HEK293 (cell line): ENCODE data around the gene KCNMA1.
"Not testable (repeated sequence)": the region's sequence is repeated elsewhere in the genome, so short reads cannot be mapped to it uniquely, and the experiment has no call there.

Experiments
- CTCF ChIA-PET: fragments of 350-600 bp; formaldehyde crosslinking; extraction: SDS; loops from one replicate; lab custom pipeline; 2021; ENCODE audit warnings: antibody characterized with exemption; lab: Yijun Ruan, JAX
- POLR2A ChIA-PET: fragments of 300-600 bp; formaldehyde crosslinking; extraction: SDS; loops from one replicate; lab custom pipeline; 2020; ENCODE audit warnings: antibody characterized with exemption, inconsistent platforms; lab: Yijun Ruan, JAX
- H3K27ac ChIP-seq: fragments of 200-500 bp; sonication (Bioruptor generic); 2 replicates; pipeline ENCODE4 v1.5.1; 2014; ENCODE audit warnings: low read depth, low read length, control low read depth, inconsistent platforms; ENCODE audit errors: extremely low read depth
- H3K36me3 ChIP-seq, 2 experiments: fragments of 200-500 bp in 1 of 2; sonication (Bioruptor generic) in 1 of 2; 1 replicate in 1 of 2; 2 replicates in 1 of 2; pipeline ENCODE4 v1.5.1; 2014 to 2017; ENCODE audit warnings: inconsistent platforms in 2 of 2, low read length in 2 of 2; ENCODE audit not compliant: control insufficient read depth in 2 of 2, insufficient read depth in 1 of 2
- H3K4me1 ChIP-seq: fragments of 200-500 bp; sonication (Bioruptor generic); 2 replicates; pipeline ENCODE4 v1.5.1; 2014; ENCODE audit warnings: mild to moderate bottlenecking, low read length, inconsistent platforms; ENCODE audit not compliant: control insufficient read depth, insufficient read depth
- H3K4me3 ChIP-seq: 2 replicates; pipeline ENCODE4 v1.5.1; 2011; ENCODE audit warnings: low read depth, mild to moderate bottlenecking, control low read depth, low read length, moderate library complexity
- H3K9me3 ChIP-seq: fragments of 200-500 bp; sonication (Bioruptor generic); 2 replicates; pipeline ENCODE4 v1.5.1; 2014; ENCODE audit warnings: low read depth, low read length, inconsistent platforms; ENCODE audit not compliant: control insufficient read depth, insufficient read depth
- HOXD13 ChIP-seq: sonication (generic); formaldehyde crosslinking; IDR thresholded peaks from 2 replicates; pipeline ENCODE4 v1.8.0; 2022; ENCODE audit warnings: missing genetic modification reagents, borderline replicate concordance
- KLF1 ChIP-seq: fragments of 450-650 bp; formaldehyde crosslinking; IDR thresholded peaks from 2 replicates; pipeline ENCODE4 v1.5.1; 2016; ENCODE audit warnings: missing biosample characterization, missing genetic modification characterization
- KLF7 ChIP-seq: fragments of 450-650 bp; formaldehyde crosslinking; IDR thresholded peaks from 2 replicates; pipeline ENCODE4 v1.5.1; 2016; ENCODE audit warnings: missing biosample characterization, missing genetic modification characterization, borderline replicate concordance
- SP3 ChIP-seq: fragments of 450-650 bp; formaldehyde crosslinking; IDR thresholded peaks from 2 replicates; pipeline ENCODE4 v1.5.1; 2016; ENCODE audit warnings: missing biosample characterization, missing genetic modification characterization
- ZBTB26 ChIP-seq: fragments of 450-650 bp; formaldehyde crosslinking; optimal IDR thresholded peaks from 2 replicates; pipeline ENCODE3; 2016; ENCODE audit warnings: missing biosample characterization, mild to moderate bottlenecking, missing genetic modification characterization
- ZBTB8A ChIP-seq: fragments of 450-650 bp; formaldehyde crosslinking; IDR thresholded peaks from 2 replicates; pipeline ENCODE4 v1.5.1; 2016; ENCODE audit warnings: missing biosample characterization, missing genetic modification characterization
- ZIC2 ChIP-seq: fragments of 450-650 bp; formaldehyde crosslinking; IDR thresholded peaks from 2 replicates; pipeline ENCODE4 v1.5.1; 2016; ENCODE audit warnings: missing biosample characterization, missing genetic modification characterization
- ZNF121 ChIP-seq: fragments of 450-650 bp; formaldehyde crosslinking; IDR thresholded peaks from 2 replicates; pipeline ENCODE4 v1.5.1; 2016; ENCODE audit warnings: missing biosample characterization, missing genetic modification characterization
- ZNF155 ChIP-seq: fragments of 450-650 bp; formaldehyde crosslinking; IDR thresholded peaks from 2 replicates; pipeline ENCODE4 v1.5.1; 2016; ENCODE audit warnings: missing biosample characterization, missing genetic modification characterization
- ZNF223 ChIP-seq: fragments of 450-650 bp; formaldehyde crosslinking; IDR thresholded peaks from 2 replicates; pipeline ENCODE4 v1.5.1; 2016; ENCODE audit warnings: missing biosample characterization, missing genetic modification characterization
- ZNF24 ChIP-seq: fragments of 450-650 bp; formaldehyde crosslinking; IDR thresholded peaks from 2 replicates; pipeline ENCODE4 v1.5.1; 2016; ENCODE audit warnings: missing biosample characterization, missing genetic modification characterization
- ZNF292 ChIP-seq: fragments of 450-650 bp; formaldehyde crosslinking; IDR thresholded peaks from 2 replicates; pipeline ENCODE4 v1.5.1; 2016; ENCODE audit warnings: low read depth, missing biosample characterization, missing genetic modification characterization, borderline replicate concordance
- ZNF350 ChIP-seq: fragments of 450-650 bp; formaldehyde crosslinking; IDR thresholded peaks from 2 replicates; pipeline ENCODE4 v1.5.0; 2017; ENCODE audit warnings: missing biosample characterization, mild to moderate bottlenecking, missing genetic modification characterization
- ZNF391 ChIP-seq: fragments of 450-650 bp; formaldehyde crosslinking; IDR thresholded peaks from 2 replicates; pipeline ENCODE4 v1.5.1; 2016; ENCODE audit warnings: low read depth, missing biosample characterization, missing genetic modification characterization, borderline replicate concordance
- ZNF426 ChIP-seq: fragments of 450-650 bp; formaldehyde crosslinking; IDR thresholded peaks from 2 replicates; pipeline ENCODE4 v1.5.1; 2017; ENCODE audit warnings: missing biosample characterization, missing genetic modification characterization, mild to moderate bottlenecking, inconsistent platforms, moderate library complexity
- ZNF548 ChIP-seq: fragments of 450-650 bp; formaldehyde crosslinking; IDR thresholded peaks from 2 replicates; pipeline ENCODE4 v1.5.1; 2016; ENCODE audit warnings: missing biosample characterization, missing genetic modification characterization
- ZNF549 ChIP-seq: fragments of 450-650 bp; IDR thresholded peaks from 2 replicates; pipeline ENCODE4 v1.5.1; 2018; ENCODE audit warnings: missing biosample characterization, missing genetic modification characterization, mild to moderate bottlenecking, inconsistent platforms, moderate library complexity
- ZNF600 ChIP-seq: fragments of 450-650 bp; formaldehyde crosslinking; IDR thresholded peaks from 2 replicates; pipeline ENCODE4 v1.5.1; 2016; ENCODE audit warnings: missing biosample characterization, missing genetic modification characterization
- ZNF610 ChIP-seq: fragments of 450-650 bp; formaldehyde crosslinking; IDR thresholded peaks from 2 replicates; pipeline ENCODE4 v1.5.1; 2016; ENCODE audit warnings: missing biosample characterization, missing genetic modification characterization, borderline replicate concordance
- ZNF645 ChIP-seq: fragments of 450-650 bp; formaldehyde crosslinking; IDR thresholded peaks from 2 replicates; pipeline ENCODE4; 2016; ENCODE audit warnings: missing biosample characterization, missing genetic modification characterization

The KCNMA1 gene

GRCh38 chr10:77412573-77413133, 225.0 kb downstream of the KCNMA1 start:
- H3K4me3 ChIP-seq, H3K9me3 ChIP-seq, H3K27ac ChIP-seq, H3K4me1 ChIP-seq, H3K36me3 ChIP-seq, POLR2A ChIA-PET: not testable (repeated sequence)
- CTCF ChIA-PET, result interaction anchor here (0.6 to 1.6 kb wide), 3 partner anchors 9 to 320 kb away, joined by 3 to 5 read pairs (median 3); no protein-coding TSS in a partner anchor
- TF ChIP-seq ZNF121 (peak; percentile 56; the same call in 1 of the 2 replicates), ZNF548 (tag by site-specific recombination) (0 out of 2 replicates have a peak, but pooled peaks have one; percentile 34)

GRCh38 chr10:77411805-77412204, 225.8 kb downstream of the KCNMA1 start:
- H3K4me3 ChIP-seq, result no peak overlapping the region
- no peaks in the 10 kb centered on the region for H3K36me3 ChIP-seq
- no peak overlapping the region for H3K27ac ChIP-seq
- H3K4me1 ChIP-seq, result no peaks in the 10 kb centered on the region
- H3K9me3 ChIP-seq, result no peaks in the 10 kb centered on the region
- POLR2A ChIA-PET, result no interaction called here
- CTCF ChIA-PET, result interaction anchor here (0.5 kb wide), 1 partner anchor 230 kb away, joined by 3 read pairs; no protein-coding TSS in a partner anchor
- TF ChIP-seq ZNF155 (tag by site-specific recombination), result no peak
- TF ChIP-seq ZNF223 (tag by site-specific recombination), result no peak
- no peak for TF ChIP-seq ZNF610 (tag by site-specific recombination)
- TF ChIP-seq ZNF549 (tag by site-specific recombination), result no peak

GRCh38 chr10:77410523-77410922, 227.1 kb downstream of the KCNMA1 start:
- CTCF ChIA-PET, result interaction anchor here (0.5 to 0.7 kb wide), 2 partner anchors 226 to 1868 kb away, joined by 3 to 4 read pairs; no protein-coding TSS in a partner anchor

GRCh38 chr10:77409697-77410471, 227.7 kb downstream of the KCNMA1 start:
- CTCF ChIA-PET, result interaction anchor here (0.5 to 0.9 kb wide), 2 partner anchors 18 to 1869 kb away, joined by 3 to 4 read pairs; no protein-coding TSS in a partner anchor
- peak; percentile 27; the same call in 1 of the 2 replicates for TF ChIP-seq KLF1 (tag by site-specific recombination)
- TF ChIP-seq ZBTB8A, result no peak
- TF ChIP-seq ZIC2 (tag by site-specific recombination), result peak; percentile 93
- TF ChIP-seq ZNF391 (tag by site-specific recombination), result no peak
- TF ChIP-seq ZNF24 (tag by site-specific recombination), result no peak
- TF ChIP-seq, all 188 proteins: peak for 2
- H3K4me3 ChIP-seq, result no peak overlapping the region
- no peak overlapping the region for H3K27ac ChIP-seq
- POLR2A ChIA-PET, result no interaction called here
- H3K9me3 ChIP-seq, result no peaks in the 10 kb centered on the region
- no peaks in the 10 kb centered on the region for H3K36me3 ChIP-seq
- H3K4me1 ChIP-seq, result peaks cover 4% of the 10 kb centered on the region

More at GRCh38 chr10:77410523-77410922, 227.1 kb downstream of the KCNMA1 start:
- Histone ChIP-seq H3K36me3 (no peaks in the 10 kb centered on the region), H3K27ac (no peak overlapping the region), H3K4me3 (no peak overlapping the region)
- no peak for TF ChIP-seq ZNF426
- 0 out of 2 replicates have a peak, but pooled peaks have one; percentile 4 for TF ChIP-seq ZBTB8A
- TF ChIP-seq ZNF600, result peak; percentile 41; the same call in 1 of the 2 replicates
- TF ChIP-seq, all 188 proteins: peak for 2
- POLR2A ChIA-PET, result no interaction called here
- H3K9me3 ChIP-seq, result no peaks in the 10 kb centered on the region
- peaks cover 4% of the 10 kb centered on the region for H3K4me1 ChIP-seq

GRCh38 chr10:77408259-77408658, 229.3 kb downstream of the KCNMA1 start:
- H3K27ac ChIP-seq, result no peak overlapping the region
- CTCF ChIA-PET, result interaction anchor here (3.4 kb wide), 1 partner anchor 20 kb away, joined by 21 read pairs; no protein-coding TSS in a partner anchor
- no peak overlapping the region for H3K4me3 ChIP-seq
- no peaks in the 10 kb centered on the region for H3K36me3 ChIP-seq
- POLR2A ChIA-PET, result no interaction called here
- no peaks in the 10 kb centered on the region for H3K9me3 ChIP-seq
- peaks cover 4% of the 10 kb centered on the region for H3K4me1 ChIP-seq
- TF ChIP-seq HOXD13, result no peak
- no peak for TF ChIP-seq ZNF600
- no peak for TF ChIP-seq SP3 (tag by site-specific recombination)
- no peak for TF ChIP-seq ZNF391 (tag by site-specific recombination)
- TF ChIP-seq KLF7 (tag by site-specific recombination), result no peak
- peak; percentile 21 for TF ChIP-seq ZBTB26
- no peak for TF ChIP-seq ZNF645
- TF ChIP-seq ZNF292 (tag by site-specific recombination), result no peak
- TF ChIP-seq ZNF350, result no peak
